ENCODE data around the gene CYFIP1.

- TF ChIP-seq HDAC2 (IDR thresholded peaks at IDR 0.05; ENCODE audit: borderline replicate concordance in 1 of 2, low read depth in 2 of 2, low read length in 2 of 2), result no peak
- TF ChIP-seq CTCF (IDR thresholded peaks at IDR 0.05; ENCODE audit: control extremely low read depth in 1 of 3, insufficient read depth in 1 of 3, low read depth in 1 of 3, low read length in 3 of 3), result no peak
- no peak for TF ChIP-seq TEAD4 (IDR thresholded peaks at IDR 0.05; ENCODE audit: low read depth, low read length)
- no peak for TF ChIP-seq TAF7 (optimal IDR thresholded peaks at IDR 0.05; ENCODE audit: borderline replicate concordance, low read depth, low read length)
These were observed 123.5 kb downstream of the CYFIP1 start for GRCh38 chr15:22856659-22857058.

Data from H1 (cell line).